ENCODE data around the gene MAPK12. TPM values are rescaled to one million over a fixed set of nuclear protein-coding genes. Genes with fewer than 3 reads are reported as not detected.

Gene MAPK12
- total and polyA plus RNA-seq, 2 of the 4 experiments (the other 2 are of a cell fraction): 41.0 to 56.3 TPM

GRCh38 chr22:50281384-50281760 lies 19.9 kb upstream of the MAPK12 start:
- dilution Hi-C loops (cut with HindIII; ENCODE audit: low sequenced_read_pairs, unreplicated experiment): no loop called here
- H2BK5ac ChIP-seq (ENCODE audit: low read depth, low read length, poor library complexity, severe bottlenecking): peak overlapping the region; percentile 99
- H4K8ac ChIP-seq (ENCODE audit: low read depth in 2 of 2, low read length in 2 of 2): no peak overlapping the region
- H2AK5ac ChIP-seq (ENCODE audit: low read depth, low read length): no peak overlapping the region
- no peak overlapping the region for H2AFZ ChIP-seq (replicated peaks; ENCODE audit: low read length, poor library complexity)
- H3K27me3 ChIP-seq (ENCODE audit: control insufficient read depth, insufficient read depth, low read length): no peaks in the 10 kb centered on the region
- no peak overlapping the region for H2BK20ac ChIP-seq (ENCODE audit: low read depth, low read length)
- no peak overlapping the region for H3K14ac ChIP-seq (replicated peaks; ENCODE audit: low read depth, low read length)
- no peak for ATAC-seq (ENCODE audit: low read depth)
- H3K79me1 ChIP-seq (ENCODE audit: low read depth in 1 of 2, low read length in 2 of 2): peaks cover 13 to 39% of the 10 kb centered on the region in 2 experiments; a peak in 3 of 4 replicates
- in situ Hi-C loops (cut with MboI; ENCODE audit: low sequenced_read_pairs): no loop called here
- H3K4ac ChIP-seq (ENCODE audit: low read depth, low read length): no peak overlapping the region
- H3K56ac ChIP-seq (ENCODE audit: extremely low read depth, insufficient read depth, low read length): no peak overlapping the region
- POLR2A ChIA-PET (ENCODE audit: unreplicated experiment): no interaction called here
- CTCF ChIA-PET: no interaction called here
- no TSS peak for BruUV-seq (replicated peaks)
- no peak for DNase-seq
- peaks cover 89% of the 10 kb centered on the region for H3K36me3 ChIP-seq (ENCODE audit: control insufficient read depth, insufficient read depth, low read length)
- no peak overlapping the region; the same call in 1 of the 2 replicates for H3K27ac ChIP-seq (ENCODE audit: insufficient read depth, low read length)
- no peak overlapping the region for H4K91ac ChIP-seq (ENCODE audit: insufficient read depth, low read depth, low read length)
- H3K9me1 ChIP-seq (ENCODE audit: insufficient read depth, low read length): no peaks in the 10 kb centered on the region
- no peak overlapping the region for H3K18ac ChIP-seq (ENCODE audit: low read depth, low read length)
- H4K20me1 ChIP-seq (ENCODE audit: insufficient read depth, low read length): peaks cover 38% of the 10 kb centered on the region
- no peak overlapping the region for H3K9ac ChIP-seq (ENCODE audit: low read depth, low read length)
- no peak overlapping the region for H2BK15ac ChIP-seq (ENCODE audit: low read depth, low read length)
- peak overlapping the region; percentile 42 for H2AK9ac ChIP-seq (replicated peaks; ENCODE audit: low read depth, low read length, poor library complexity)
- no peak overlapping the region for H3K4me2 ChIP-seq (ENCODE audit: low read depth, low read length)
- H4K5ac ChIP-seq (ENCODE audit: low read depth, low read length): no peak overlapping the region
- H3K4me1 ChIP-seq (ENCODE audit: control insufficient read depth, insufficient read depth, low read length): peaks cover 8% of the 10 kb centered on the region
- TF ChIP-seq RCOR1 (IDR thresholded peaks at IDR 0.05; ENCODE audit: insufficient replicate concordance, low read length): no peak
- no peak for TF ChIP-seq CHD1 (IDR thresholded peaks at IDR 0.05; ENCODE audit: low read depth, low read length)
- TF ChIP-seq RFX5 (IDR thresholded peaks at IDR 0.05; ENCODE audit: low read depth, low read length): no peak
- TF ChIP-seq POLR2A (IDR thresholded peaks at IDR 0.05; ENCODE audit: low read depth, low read length): no peak
- TF ChIP-seq MAFK (IDR thresholded peaks at IDR 0.05; ENCODE audit: low read depth, low read length): no peak
- TF ChIP-seq USF2 (IDR thresholded peaks at IDR 0.05; ENCODE audit: low read depth, low read length): no peak
- TF ChIP-seq SMC3 (IDR thresholded peaks at IDR 0.05; ENCODE audit: low read depth, low read length): no peak
- TF ChIP-seq NFE2L2 (IDR thresholded peaks at IDR 0.05; ENCODE audit: low read depth, low read length): no peak
- TF ChIP-seq BHLHE40 (IDR thresholded peaks at IDR 0.05; ENCODE audit: low read depth, low read length): no peak
- TF ChIP-seq FOS (IDR thresholded peaks at IDR 0.05; ENCODE audit: low read depth, low read length): no peak
- no peak for TF ChIP-seq MAZ (IDR thresholded peaks at IDR 0.05; ENCODE audit: borderline replicate concordance, low read depth, low read length)
- no peak for TF ChIP-seq CTCF (conservative IDR thresholded peaks at IDR 0.05; ENCODE audit: low read depth, low read length)
- TF ChIP-seq MXI1 (IDR thresholded peaks at IDR 0.05; ENCODE audit: borderline replicate concordance, low read depth, low read length): no peak
- TF ChIP-seq RAD21 (IDR thresholded peaks at IDR 0.05; ENCODE audit: low read length): no peak
- TF ChIP-seq ELK1 (IDR thresholded peaks at IDR 0.05; ENCODE audit: borderline replicate concordance, low read depth, low read length): no peak
- TF ChIP-seq CEBPB (IDR thresholded peaks at IDR 0.05; ENCODE audit: low read depth, low read length): no peak
- no peaks in the 10 kb centered on the region for H3K9me3 ChIP-seq (ENCODE audit: control insufficient read depth, insufficient read depth, low read length)
- WGBS, 2 experiments (ENCODE audit: extremely low coverage in 2 of 2, insufficient read length in 1 of 2): 97% methylated on average over 23 of the region's 36 CpGs; no CpG with 5 or more reads in 1 of the 2 experiments
- intact Hi-C loops (cut with micrococcal nuclease): no loop called here
- H2BK120ac ChIP-seq (ENCODE audit: low read depth, low read length): no peak overlapping the region
- H3K23ac ChIP-seq (ENCODE audit: low read depth, low read length): no peak overlapping the region
- H3K4me3 ChIP-seq (ENCODE audit: insufficient read depth, low read depth, low read length): no peak overlapping the region
